Progenitor cell of endocrine pancreas (in vitro differentiated cells): ENCODE measurements around the gene PKDCC. TPM values are rescaled to one million over a fixed set of nuclear protein-coding genes. Genes with fewer than 3 reads are reported as not detected.

Source experiments
- DNase-seq: peaks from one replicate; pipeline ENCODE4 v3.0.0; 2021; ENCODE audit warnings: low spot score; ENCODE audit not compliant: unreplicated experiment
- H3K27ac Mint-ChIP-seq: 2 replicates; pipeline ENCODE4 v1.8.0; 2021; ENCODE audit warnings: mild to moderate bottlenecking, moderate library complexity, mixed read lengths
- H3K27me3 Mint-ChIP-seq: 2 replicates; pipeline ENCODE4 v1.8.0; 2021; ENCODE audit warnings: mixed read lengths
- H3K36me3 Mint-ChIP-seq: 2 replicates; pipeline ENCODE4 v1.8.0; 2022; ENCODE audit warnings: mixed read lengths; ENCODE audit not compliant: insufficient read depth
- H3K4me1 Mint-ChIP-seq: 2 replicates; pipeline ENCODE4 v1.8.0; 2021; ENCODE audit warnings: low read depth, mixed read lengths
- H3K4me3 Mint-ChIP-seq: 2 replicates; pipeline ENCODE4 v1.8.0; 2021; ENCODE audit warnings: low read depth, mild to moderate bottlenecking, moderate library complexity, mixed read lengths
- H3K9me3 Mint-ChIP-seq: 2 replicates; pipeline ENCODE4 v1.8.0; 2021; ENCODE audit warnings: low read depth, mixed read lengths
- CTCF ChIP-seq: fragments of 200-600 bp; sonication (generic); IDR thresholded peaks from one replicate; pipeline ENCODE4 v1.5.0; 2021; ENCODE audit warnings: antibody characterized with exemption, mild to moderate bottlenecking; ENCODE audit not compliant: unreplicated experiment
- total RNA-seq: library from RNA; stranded (reverse); gene quantifications from 2 replicates; pipeline ENCODE4 v1.2.1, GENCODE V29; 2021

The PKDCC gene
- total RNA-seq, 1 donor from 2014 or later = 335 TPM

- Mint-ChIP-seq H3K27ac (peak overlapping the region; percentile 97), H3K4me1 (peaks cover 71% of the 10 kb centered on the region), H3K4me3 (no peak overlapping the region), H3K36me3 (peaks cover 42% of the 10 kb centered on the region), H3K9me3 (no peaks in the 10 kb centered on the region), H3K27me3 (no peaks in the 10 kb centered on the region)
- peak; percentile 52 for TF ChIP-seq CTCF
- DNase-seq = peak; percentile 35
Observed at GRCh38 chr2:42054714-42055430, 7.1 kb downstream of the PKDCC start.

- peaks cover 63% of the 10 kb centered on the region for H3K4me1 Mint-ChIP-seq
Observed at GRCh38 chr2:42055573-42056514, 8.0 kb downstream of the PKDCC start.

GRCh38 chr2:42057159-42057901 lies 9.5 kb downstream of the PKDCC start:
- peaks cover 31% of the 10 kb centered on the region for H3K36me3 Mint-ChIP-seq
- peak overlapping the region; percentile 5 for H3K4me3 Mint-ChIP-seq

More at GRCh38 chr2:42055573-42056514, 8.0 kb downstream of the PKDCC start:
- peak; percentile 30 for DNase-seq
- Mint-ChIP-seq H3K27me3 (no peaks in the 10 kb centered on the region), H3K36me3 (peaks cover 38% of the 10 kb centered on the region), H3K27ac (peak overlapping the region; percentile 97), H3K4me3 (peak overlapping the region; percentile 55), H3K9me3 (no peaks in the 10 kb centered on the region)
- no peak for TF ChIP-seq CTCF

GRCh38 chr2:42057902-42058450 lies 10.2 kb downstream of the PKDCC start:
- Mint-ChIP-seq H3K36me3 (peaks cover 31% of the 10 kb centered on the region), H3K27me3 (no peaks in the 10 kb centered on the region), H3K27ac (no peak overlapping the region), H3K4me3 (no peak overlapping the region), H3K9me3 (no peaks in the 10 kb centered on the region), H3K4me1 (peaks cover 49% of the 10 kb centered on the region)
- no peak for TF ChIP-seq CTCF
- DNase-seq = no peak

More at GRCh38 chr2:42057159-42057901, 9.5 kb downstream of the PKDCC start:
- DNase-seq = no peak
- Mint-ChIP-seq H3K4me1 (peaks cover 54% of the 10 kb centered on the region), H3K27ac (peak overlapping the region; percentile 97), H3K9me3 (no peaks in the 10 kb centered on the region), H3K27me3 (no peaks in the 10 kb centered on the region)
- TF ChIP-seq CTCF = no peak
